Trophoblast cell (in vitro differentiated cells and primary cell): Measurements from ENCODE around the gene PYGL.
A peak's percentile ranks its signal among the peaks of the same experiment; 100 is the strongest.
"Not testable (repeated sequence)": the region's sequence is repeated elsewhere in the genome, so short reads cannot be mapped to it uniquely, and the experiment has no call there.

ENCODE experiments used
- DNase-seq, 2 donors: peaks; one replicate each; pipeline ENCODE4 v3.0.0-alpha.2; 2016
- H2AFZ ChIP-seq: 2 replicates; pipeline ENCODE4 v1.6.1; 2013; ENCODE audit warnings: low read length, moderate library complexity, mild to moderate bottlenecking; ENCODE audit not compliant: insufficient read depth, poor library complexity
- H2AK5ac ChIP-seq: 2 replicates; pipeline ENCODE4 v1.6.1; 2013; ENCODE audit warnings: mild to moderate bottlenecking, low read length
- H2BK120ac ChIP-seq: 2 replicates; pipeline ENCODE4 v1.6.1; 2013; ENCODE audit warnings: low read length, mild to moderate bottlenecking, moderate library complexity; ENCODE audit not compliant: insufficient read depth, poor library complexity
- H2BK12ac ChIP-seq: 2 replicates; pipeline ENCODE4 v1.6.1; 2013; ENCODE audit warnings: mild to moderate bottlenecking, low read length, moderate library complexity
- H2BK5ac ChIP-seq: 2 replicates; pipeline ENCODE4 v1.6.1; 2013; ENCODE audit warnings: low read length, low read depth, moderate library complexity, mild to moderate bottlenecking; ENCODE audit not compliant: poor library complexity
- H3K14ac ChIP-seq: 2 replicates; pipeline ENCODE4 v1.6.1; 2013; ENCODE audit warnings: mild to moderate bottlenecking, low read length
- H3K18ac ChIP-seq: 2 replicates; pipeline ENCODE4 v1.6.1; 2013; ENCODE audit warnings: mild to moderate bottlenecking, low read length
- H3K23ac ChIP-seq: 2 replicates; pipeline ENCODE4 v1.6.1; 2013; ENCODE audit warnings: low read length
- H3K27ac ChIP-seq: 2 replicates; pipeline ENCODE4 v1.5.1; 2013; ENCODE audit warnings: low read depth, mild to moderate bottlenecking, inconsistent platforms, low read length, moderate library complexity
- H3K27me3 ChIP-seq: 2 replicates; pipeline ENCODE4 v1.6.1; 2013; ENCODE audit warnings: inconsistent platforms, mild to moderate bottlenecking, low read length, moderate library complexity; ENCODE audit not compliant: insufficient read depth
- H3K36me3 ChIP-seq, 2 experiments: 1 replicate in 1 of 2; 2 replicates in 1 of 2; pipeline ENCODE4 v1.6.1; 2013; ENCODE audit warnings: low read length in 2 of 2, mild to moderate bottlenecking in 2 of 2, moderate library complexity in 1 of 2; ENCODE audit not compliant: insufficient read depth in 2 of 2, control insufficient read depth in 1 of 2
- H3K4ac ChIP-seq: 2 replicates; pipeline ENCODE4 v1.6.1; 2013; ENCODE audit warnings: low read depth, mild to moderate bottlenecking, low read length, moderate library complexity
- H3K4me1 ChIP-seq, 2 experiments: 1 replicate in 1 of 2; 2 replicates in 1 of 2; pipeline ENCODE4 v1.6.1; 2013; ENCODE audit warnings: low read length in 2 of 2, mild to moderate bottlenecking in 2 of 2, moderate library complexity in 1 of 2; ENCODE audit not compliant: insufficient read depth in 2 of 2, control insufficient read depth in 1 of 2
- H3K4me2 ChIP-seq: 2 replicates; pipeline ENCODE4 v1.6.1; 2013; ENCODE audit warnings: inconsistent platforms, mild to moderate bottlenecking, low read length, moderate library complexity
- H3K4me3 ChIP-seq: 2 replicates; pipeline ENCODE4 v1.5.1; 2013; ENCODE audit warnings: mild to moderate bottlenecking, low read depth, low read length, inconsistent platforms
- H3K79me1 ChIP-seq: one replicate; pipeline ENCODE4 v1.6.1; 2013; ENCODE audit warnings: low read length
- H3K79me2 ChIP-seq: 2 replicates; pipeline ENCODE4 v1.6.1; 2013; ENCODE audit warnings: low read length, mild to moderate bottlenecking; ENCODE audit not compliant: control insufficient read depth, insufficient read depth, poor library complexity
- H3K9ac ChIP-seq: 2 replicates; pipeline ENCODE4 v1.6.1; 2013; ENCODE audit warnings: mild to moderate bottlenecking, low read length
- H3K9me3 ChIP-seq: 2 replicates; pipeline ENCODE4 v1.6.1; 2013; ENCODE audit warnings: low read depth, mild to moderate bottlenecking, control low read depth, inconsistent platforms, low read length; ENCODE audit not compliant: insufficient read depth
- H4K12ac ChIP-seq: 2 replicates; pipeline ENCODE4 v1.6.1; 2013; ENCODE audit warnings: low read depth, mild to moderate bottlenecking, low read length, moderate library complexity
- H4K8ac ChIP-seq: 2 replicates; pipeline ENCODE4 v1.6.1; 2013; ENCODE audit warnings: low read depth, mild to moderate bottlenecking, low read length, moderate library complexity
- H4K91ac ChIP-seq: one replicate; pipeline ENCODE4 v1.6.1; 2013; ENCODE audit warnings: low read depth, mild to moderate bottlenecking, low read length, moderate library complexity
- WGBS: extraction: QIAGEN DNeasy Blood & Tissue Kit; methylation state at CpG from one replicate; pipeline ENCODE4 v1.1.7; 2013; ENCODE audit warnings: missing lambda C conversion rate; ENCODE audit not compliant: insufficient read length, insufficient coverage; ENCODE audit errors: extremely low coverage; 5-methylcytosine and 5-hydroxymethylcytosine counted together

PYGL gene

DNA sequence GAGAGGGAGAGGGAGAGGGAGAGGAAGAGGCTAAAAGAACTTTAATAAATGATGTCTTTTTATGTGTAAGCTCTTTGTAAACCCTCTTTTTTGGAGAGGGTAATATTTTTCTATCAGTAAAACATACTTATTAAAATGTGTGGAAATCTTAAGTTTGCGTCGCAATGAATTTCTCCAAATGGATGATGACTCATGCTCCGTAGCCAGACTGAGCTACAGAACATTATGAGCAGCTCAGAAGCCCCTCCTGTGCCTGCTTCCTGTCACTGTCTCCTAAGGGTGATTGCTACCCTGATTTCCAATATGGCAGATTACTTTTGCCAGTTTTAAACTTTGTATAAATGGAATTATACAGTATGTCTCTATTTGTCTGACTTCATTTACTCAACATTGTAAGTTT lies 13.0 kb upstream of the PYGL start:
- WGBS: no CpG with 5 or more reads among the region's 3 CpGs
- H3K79me2 ChIP-seq: no peaks in the 10 kb centered on the region
- peak in 1 of 2 donors; percentile 21 for DNase-seq
- H3K4me2 ChIP-seq: no peak overlapping the region
- no peak overlapping the region for H3K27ac ChIP-seq
- H2BK120ac ChIP-seq: no peak overlapping the region
- H3K23ac ChIP-seq: no peak overlapping the region
- no peak overlapping the region for H2AFZ ChIP-seq
- H3K9me3 ChIP-seq: no peaks in the 10 kb centered on the region
- no peak overlapping the region for H3K4me3 ChIP-seq
- H3K36me3 ChIP-seq: no peaks in the 10 kb centered on the region
- no peak overlapping the region for H3K18ac ChIP-seq
- H3K4me1 ChIP-seq: peaks cover 4 to 6% of the 10 kb centered on the region in 2 experiments
- H3K9ac ChIP-seq: no peak overlapping the region
- no peak overlapping the region for H3K14ac ChIP-seq
- H3K79me1 ChIP-seq: no peaks in the 10 kb centered on the region
- no peaks in the 10 kb centered on the region for H3K27me3 ChIP-seq
- H3K4ac ChIP-seq: no peak overlapping the region
- no peak overlapping the region for H2BK5ac ChIP-seq
- no peak overlapping the region for H2AK5ac ChIP-seq
- H4K8ac ChIP-seq: no peak overlapping the region
- H4K91ac ChIP-seq: no peak overlapping the region
- no peak overlapping the region for H4K12ac ChIP-seq
- H2BK12ac ChIP-seq: no peak overlapping the region

DNA sequence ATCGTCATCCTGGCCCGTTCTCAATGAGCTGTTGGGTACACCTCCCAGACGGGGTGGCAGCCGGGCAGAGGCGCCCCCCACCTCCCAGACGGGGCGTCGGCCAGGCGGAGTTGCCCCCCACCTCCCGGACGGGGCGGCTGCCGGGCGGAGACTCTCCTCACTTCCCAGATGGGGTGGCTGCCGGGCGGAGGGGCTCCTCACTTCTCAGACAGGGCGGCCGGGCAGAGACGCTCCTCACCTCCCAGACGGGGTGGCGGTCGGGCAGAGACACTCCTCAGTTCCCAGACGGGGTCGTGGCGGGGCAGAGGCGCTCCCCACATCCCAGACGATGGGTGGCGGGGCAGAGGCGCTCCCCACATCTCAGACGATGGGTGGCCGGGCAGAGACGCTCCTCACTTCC lies 12.1 kb upstream of the PYGL start:
- not testable (repeated sequence) for H3K79me2 ChIP-seq, H4K91ac ChIP-seq, H3K4me1 ChIP-seq, H3K27ac ChIP-seq, H2AFZ ChIP-seq, H3K9me3 ChIP-seq, DNase-seq, H2BK12ac ChIP-seq, H3K18ac ChIP-seq, H3K4me2 ChIP-seq, H3K27me3 ChIP-seq, H3K14ac ChIP-seq, H3K9ac ChIP-seq, H2BK120ac ChIP-seq, H3K23ac ChIP-seq, H3K79me1 ChIP-seq, H2AK5ac ChIP-seq, H2BK5ac ChIP-seq, H3K4ac ChIP-seq, H3K36me3 ChIP-seq, H4K12ac ChIP-seq, H4K8ac ChIP-seq, H3K4me3 ChIP-seq
- no CpG with 5 or more reads among the region's 32 CpGs for WGBS

- H3K27ac ChIP-seq: peak overlapping the region; percentile 57
- H4K12ac ChIP-seq: no peak overlapping the region
- no peak overlapping the region for H2BK5ac ChIP-seq
- no peaks in the 10 kb centered on the region for H3K9me3 ChIP-seq
- H3K18ac ChIP-seq: no peak overlapping the region
- no peaks in the 10 kb centered on the region for H3K79me2 ChIP-seq
- no peak overlapping the region for H3K9ac ChIP-seq
- H3K4me3 ChIP-seq: no peak overlapping the region
- no peak overlapping the region for H2AFZ ChIP-seq
- peaks cover 4 to 6% of the 10 kb centered on the region in 2 experiments for H3K4me1 ChIP-seq
- peak; percentile 94 to 96 for DNase-seq
- no peaks in the 10 kb centered on the region for H3K27me3 ChIP-seq
- no peak overlapping the region for H3K4ac ChIP-seq
- no peak overlapping the region for H3K23ac ChIP-seq
- peak overlapping the region; percentile 35 for H3K4me2 ChIP-seq
- no peak overlapping the region for H4K91ac ChIP-seq
- H2BK120ac ChIP-seq: no peak overlapping the region
- no peak overlapping the region for H3K14ac ChIP-seq
- no peak overlapping the region for H2BK12ac ChIP-seq
- no CpG with 5 or more reads among the region's 5 CpGs for WGBS
- H3K36me3 ChIP-seq: no peaks in the 10 kb centered on the region
- no peak overlapping the region for H2AK5ac ChIP-seq
- no peaks in the 10 kb centered on the region for H3K79me1 ChIP-seq
- no peak overlapping the region for H4K8ac ChIP-seq
Observed at GRCh38 chr14:50955373-50956043, 11.2 kb upstream of the PYGL start.

DNA sequence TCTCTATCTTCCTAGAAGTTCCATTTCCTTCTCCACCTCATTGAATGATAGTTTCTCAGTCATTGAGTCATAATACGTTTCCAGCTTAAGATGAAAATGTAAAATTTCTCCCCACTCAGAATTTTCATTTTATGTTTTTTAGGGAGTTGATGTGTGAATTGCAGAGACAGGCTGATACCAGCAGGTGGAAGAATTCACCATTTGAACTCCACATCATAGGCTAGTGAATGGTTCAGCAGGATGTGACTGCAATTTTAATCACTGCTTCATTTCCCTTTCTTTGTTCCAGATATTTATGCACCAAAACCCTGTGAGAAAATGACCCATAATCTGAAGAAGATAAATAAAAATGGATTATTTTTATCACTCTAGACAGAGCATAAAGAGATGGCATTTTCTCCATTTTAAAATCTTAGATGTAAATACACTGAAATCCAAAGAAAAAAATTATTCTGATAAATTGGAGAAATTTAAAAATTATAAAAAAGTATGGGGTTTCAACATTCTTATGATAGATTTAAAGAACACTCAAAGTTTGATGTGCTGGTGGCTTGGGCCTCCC lies 10.6 kb upstream of the PYGL start:
- no peaks in the 10 kb centered on the region for H3K36me3 ChIP-seq
- H3K18ac ChIP-seq: no peak overlapping the region
- DNase-seq: peak in 1 of 2 donors; percentile 45
- peaks cover 4 to 6% of the 10 kb centered on the region in 2 experiments for H3K4me1 ChIP-seq
- H3K79me1 ChIP-seq: no peaks in the 10 kb centered on the region
- no peak overlapping the region for H3K4ac ChIP-seq
- H3K4me2 ChIP-seq: peak overlapping the region; percentile 35
- H2BK12ac ChIP-seq: no peak overlapping the region
- H4K91ac ChIP-seq: no peak overlapping the region
- no peak overlapping the region for H3K9ac ChIP-seq
- no peaks in the 10 kb centered on the region for H3K9me3 ChIP-seq
- H2BK5ac ChIP-seq: no peak overlapping the region
- H4K8ac ChIP-seq: no peak overlapping the region
- no peak overlapping the region for H3K14ac ChIP-seq
- no peak overlapping the region for H3K23ac ChIP-seq
- peak overlapping the region; percentile 57 for H3K27ac ChIP-seq
- no peaks in the 10 kb centered on the region for H3K79me2 ChIP-seq
- H3K27me3 ChIP-seq: no peaks in the 10 kb centered on the region
- no peak overlapping the region for H2AFZ ChIP-seq
- H3K4me3 ChIP-seq: no peak overlapping the region
- WGBS: no CpG with 5 or more reads among the region's 1 CpG
- no peak overlapping the region for H2AK5ac ChIP-seq
- no peak overlapping the region for H2BK120ac ChIP-seq
- H4K12ac ChIP-seq: no peak overlapping the region
